ENCODE results near the gene ATP6V0E1.

- TF ChIP-seq REST (tag by site-specific recombination; IDR thresholded peaks at IDR 0.05) (no peak), ZSCAN16 (tag by site-specific recombination; IDR thresholded peaks at IDR 0.05) (no peak), ZBTB49 (tag by site-specific recombination; IDR thresholded peaks at IDR 0.05; ENCODE audit: low read depth) (no peak), ZNF211 (tag by site-specific recombination; IDR thresholded peaks at IDR 0.05; ENCODE audit: low read depth) (no peak), ZNF645 (tag by site-specific recombination; IDR thresholded peaks at IDR 0.05) (no peak), ZBTB21 (tag by site-specific recombination; IDR thresholded peaks at IDR 0.05) (no peak), ZNF366 (tag by site-specific recombination; conservative IDR thresholded peaks at IDR 0.05) (no peak), CTCF (tag by site-specific recombination; IDR thresholded peaks at IDR 0.05) (no peak), PRDM10 (tag by site-specific recombination; IDR thresholded peaks at IDR 0.05) (no peak), ZNF175 (tag by site-specific recombination; IDR thresholded peaks at IDR 0.05) (no peak), ZFP3 (tag by site-specific recombination; IDR thresholded peaks at IDR 0.05; ENCODE audit: low read depth) (no peak), ZNF639 (tag by site-specific recombination; IDR thresholded peaks at IDR 0.05) (no peak), HOXA7 (CRISPR knock-in tag; IDR thresholded peaks at IDR 0.05; ENCODE audit: borderline replicate concordance) (no peak), ZNF132 (tag by site-specific recombination; IDR thresholded peaks at IDR 0.05; ENCODE audit: borderline replicate concordance) (no peak)
These were observed 31.5 kb upstream of the ATP6V0E1 start for GRCh38 chr5:172952034-172952511.

Data from HEK293 (cell line).